OCI-LY7 (cell line): Measurements from ENCODE around the gene SMIM24. TPM values are rescaled to one million over a fixed set of nuclear protein-coding genes. Genes with fewer than 3 reads are reported as not detected.
"Not testable (repeated sequence)": the region's sequence is repeated elsewhere in the genome, so short reads cannot be mapped to it uniquely, and the experiment has no call there.

Experiments
- BruUV-seq: library from RNA; stranded (reverse); fragments of 400-500 nt; replicated peaks from 2 replicates; lab custom pipeline; 2021; lab: Mats Ljungman, UMichigan
- CTCF ChIA-PET: fragments of 300-600 bp; sonication (Branson Sonifier 250); formaldehyde crosslinking; loops from one replicate; lab custom pipeline; 2022; ENCODE audit warnings: antibody characterized with exemption; ENCODE audit not compliant: unreplicated experiment; lab: Charles Lee
- POLR2A ChIA-PET: fragments of 300-600 bp; sonication (Branson Sonifier 250); formaldehyde crosslinking; loops from one replicate; lab custom pipeline; 2022; ENCODE audit warnings: antibody characterized with exemption; lab: Charles Lee
- DNase-seq: peaks from one replicate; pipeline ENCODE4 v3.0.0-alpha.2; 2015; ENCODE audit warnings: low spot score
- H2AFZ ChIP-seq: fragments of 200-600 bp; sonication (generic), shearing (Covaris generic); 2 replicates; pipeline ENCODE4 v1.6.1; 2014; ENCODE audit warnings: mild to moderate bottlenecking, antibody characterized with exemption, low read length, moderate library complexity
- H3K27ac ChIP-seq: fragments of 200-600 bp; sonication (generic); 2 replicates; pipeline ENCODE4 v1.5.1; 2014; ENCODE audit warnings: mixed run types, low read depth, mild to moderate bottlenecking, moderate library complexity, low read length, inconsistent platforms; ENCODE audit not compliant: poor library complexity, severe bottlenecking
- H3K36me3 ChIP-seq: fragments of 200-600 bp; sonication (generic); 2 replicates; pipeline ENCODE4 v1.6.1; 2014; ENCODE audit warnings: mild to moderate bottlenecking, antibody characterized with exemption, low read length, moderate library complexity, mixed read lengths; ENCODE audit not compliant: insufficient read depth
- H3K4me1 ChIP-seq: fragments of 200-600 bp; sonication (generic); 2 replicates; pipeline ENCODE4 v1.5.1; 2014; ENCODE audit warnings: mild to moderate bottlenecking, low read length; ENCODE audit not compliant: insufficient read depth, poor library complexity, severe bottlenecking
- H3K4me2 ChIP-seq: fragments of 200-600 bp; sonication (generic); 2 replicates; pipeline ENCODE4 v1.6.1; 2014; ENCODE audit warnings: mild to moderate bottlenecking, low read length
- H3K4me3 ChIP-seq: fragments of 200-600 bp; sonication (generic); 2 replicates; pipeline ENCODE4 v1.5.1; 2014; ENCODE audit warnings: mild to moderate bottlenecking, low read depth, low read length; ENCODE audit not compliant: poor library complexity, severe bottlenecking
- H3K79me2 ChIP-seq: fragments of 200-600 bp; sonication (generic); 2 replicates; pipeline ENCODE4 v1.6.1; 2016; ENCODE audit warnings: low read depth, mild to moderate bottlenecking, low read length, moderate library complexity, mixed read lengths; ENCODE audit not compliant: insufficient read depth
- H3K9me2 ChIP-seq: fragments of 200-600 bp; sonication (generic); 2 replicates; pipeline ENCODE4 v1.6.1; 2016; ENCODE audit warnings: mild to moderate bottlenecking, low read length, mixed read lengths; ENCODE audit not compliant: insufficient read depth
- H3K9me3 ChIP-seq: fragments of 200-600 bp; sonication (generic); 2 replicates; pipeline ENCODE4 v1.6.1; 2014; ENCODE audit warnings: mild to moderate bottlenecking, mixed run types, low read length, mixed read lengths
- H4K20me1 ChIP-seq: fragments of 200-600 bp; sonication (generic); 2 replicates; pipeline ENCODE4 v1.6.1; 2014; ENCODE audit warnings: mild to moderate bottlenecking, antibody characterized with exemption, low read length, moderate library complexity, mixed read lengths; ENCODE audit not compliant: insufficient read depth
- EZH2phosphoT487 ChIP-seq: fragments of 200-600 bp; sonication (generic); IDR thresholded peaks from 2 replicates; pipeline ENCODE4 v1.6.1; 2018; ENCODE audit warnings: low read depth, borderline replicate concordance, mild to moderate bottlenecking, mixed run types, antibody characterized with exemption, low read length, moderate library complexity, mixed read lengths
- intact Hi-C: fragments of 100-400 bp; cut with micrococcal nuclease; formaldehyde crosslinking; loops from one replicate; pipeline ENCODE4 v1.10.0; 2022; ENCODE audit not compliant: unreplicated experiment
- total RNA-seq, 2 experiments: library from RNA; depleted of rRNA in 1 of 2; stranded (reverse); fragments of >200 nt in 1 of 2; shearing (Covaris generic) in 1 of 2; gene quantifications; 2 replicates each; pipeline ENCODE4 v1.2.3, GENCODE V29; 2014 to 2022
- TF ChIP-seq, protein P1 (sequence below): fragments of 200-600 bp; sonication (generic); conservative IDR thresholded peaks from 2 replicates; pipeline ENCODE4 v1.5.1; 2014; ENCODE audit warnings: mild to moderate bottlenecking, antibody characterized with exemption, low read length, moderate library complexity, mixed read lengths

The SMIM24 gene
- total RNA-seq, 2 experiments from 2014 or later: 6.8 to 9.9 TPM

DNA sequence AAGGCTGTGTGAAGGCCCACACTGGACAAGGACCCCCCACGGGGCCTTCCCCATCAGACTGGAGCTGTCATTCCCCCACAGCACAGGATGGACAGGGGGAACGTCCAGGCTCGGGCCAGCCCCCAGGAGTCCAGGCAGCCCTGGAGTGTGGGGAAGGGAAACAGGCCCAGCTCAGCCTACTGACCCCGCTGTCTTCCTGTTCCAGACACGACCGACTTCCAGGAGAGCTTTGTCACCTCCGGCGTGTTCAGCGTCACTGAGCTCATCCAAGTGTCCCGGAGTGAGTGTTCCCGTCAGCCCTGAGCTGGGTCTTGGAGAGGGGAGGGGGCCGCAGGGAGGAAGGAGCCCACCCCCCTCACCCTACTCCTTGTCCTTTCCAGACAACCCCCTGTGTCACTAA is 47.0 kb downstream of the SMIM24 start:
- TF ChIP-seq, protein P1, sequence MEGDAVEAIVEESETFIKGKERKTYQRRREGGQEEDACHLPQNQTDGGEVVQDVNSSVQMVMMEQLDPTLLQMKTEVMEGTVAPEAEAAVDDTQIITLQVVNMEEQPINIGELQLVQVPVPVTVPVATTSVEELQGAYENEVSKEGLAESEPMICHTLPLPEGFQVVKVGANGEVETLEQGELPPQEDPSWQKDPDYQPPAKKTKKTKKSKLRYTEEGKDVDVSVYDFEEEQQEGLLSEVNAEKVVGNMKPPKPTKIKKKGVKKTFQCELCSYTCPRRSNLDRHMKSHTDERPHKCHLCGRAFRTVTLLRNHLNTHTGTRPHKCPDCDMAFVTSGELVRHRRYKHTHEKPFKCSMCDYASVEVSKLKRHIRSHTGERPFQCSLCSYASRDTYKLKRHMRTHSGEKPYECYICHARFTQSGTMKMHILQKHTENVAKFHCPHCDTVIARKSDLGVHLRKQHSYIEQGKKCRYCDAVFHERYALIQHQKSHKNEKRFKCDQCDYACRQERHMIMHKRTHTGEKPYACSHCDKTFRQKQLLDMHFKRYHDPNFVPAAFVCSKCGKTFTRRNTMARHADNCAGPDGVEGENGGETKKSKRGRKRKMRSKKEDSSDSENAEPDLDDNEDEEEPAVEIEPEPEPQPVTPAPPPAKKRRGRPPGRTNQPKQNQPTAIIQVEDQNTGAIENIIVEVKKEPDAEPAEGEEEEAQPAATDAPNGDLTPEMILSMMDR: no peak
- TF ChIP-seq EZH2phosphoT487: no peak
- no peaks in the 10 kb centered on the region for H3K36me3 ChIP-seq
- no peak overlapping the region for H3K27ac ChIP-seq
- no peaks in the 10 kb centered on the region for H3K79me2 ChIP-seq
- H4K20me1 ChIP-seq: no peaks in the 10 kb centered on the region
- no peak overlapping the region for H2AFZ ChIP-seq
- intact Hi-C loops: loop anchor here (5.0 kb wide), 1 partner anchor 126 kb away; no protein-coding TSS in a partner anchor
- H3K4me3 ChIP-seq: no peak overlapping the region
- POLR2A ChIA-PET: no interaction called here
- no peaks in the 10 kb centered on the region for H3K9me3 ChIP-seq
- peaks cover 6% of the 10 kb centered on the region for H3K4me1 ChIP-seq
- no peaks in the 10 kb centered on the region for H3K9me2 ChIP-seq
- BruUV-seq: no TSS peak
- no peak for DNase-seq
- H3K4me2 ChIP-seq: no peak overlapping the region
- CTCF ChIA-PET: no interaction called here

DNA sequence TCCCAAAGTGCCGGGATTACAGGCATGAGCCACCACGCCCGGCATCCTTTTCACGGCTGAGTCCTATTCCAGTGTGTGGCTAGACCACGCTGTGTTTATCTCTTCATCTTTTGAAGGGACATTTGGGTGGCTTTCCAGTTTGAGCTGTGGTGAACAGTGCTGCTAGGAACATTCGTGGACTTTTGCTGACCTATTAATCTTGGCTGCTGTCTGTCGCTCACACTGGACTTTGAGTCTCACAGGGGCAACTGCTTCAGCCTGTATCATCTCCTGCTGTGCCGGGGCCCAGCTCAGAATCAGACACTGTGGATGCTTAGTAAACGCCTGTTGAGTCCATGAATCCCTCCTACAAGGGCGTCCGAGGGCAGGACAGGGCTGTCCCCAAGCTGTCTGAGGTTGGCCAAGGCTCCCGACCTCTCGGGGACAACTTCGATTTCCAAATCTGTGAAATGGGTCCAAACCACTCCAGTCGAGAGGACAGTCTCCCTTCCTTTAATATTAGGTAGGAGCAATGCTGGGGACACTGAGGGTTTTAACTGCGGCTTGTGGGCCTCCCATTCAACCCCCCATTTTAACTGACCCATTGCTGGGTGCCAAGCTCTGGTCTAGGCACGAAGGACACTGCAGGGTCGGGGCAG is 48.4 kb downstream of the SMIM24 start:
- Histone ChIP-seq H3K9me2 (no peaks in the 10 kb centered on the region), H3K9me3 (no peaks in the 10 kb centered on the region), H3K27ac (no peak overlapping the region), H2AFZ (no peak overlapping the region), H3K79me2 (no peaks in the 10 kb centered on the region), H3K4me3 (no peak overlapping the region), H3K4me1 (peaks cover 6% of the 10 kb centered on the region), H3K4me2 (no peak overlapping the region), H4K20me1 (no peaks in the 10 kb centered on the region), H3K36me3 (no peaks in the 10 kb centered on the region)
- ChIA-PET POLR2A (no interaction called here), CTCF (no interaction called here)
- intact Hi-C loops: loop anchor here (5.0 kb wide), 1 partner anchor 125 kb away; no protein-coding TSS in a partner anchor
- no peak for TF ChIP-seq EZH2phosphoT487
- BruUV-seq: no TSS peak
- DNase-seq: no peak

DNA sequence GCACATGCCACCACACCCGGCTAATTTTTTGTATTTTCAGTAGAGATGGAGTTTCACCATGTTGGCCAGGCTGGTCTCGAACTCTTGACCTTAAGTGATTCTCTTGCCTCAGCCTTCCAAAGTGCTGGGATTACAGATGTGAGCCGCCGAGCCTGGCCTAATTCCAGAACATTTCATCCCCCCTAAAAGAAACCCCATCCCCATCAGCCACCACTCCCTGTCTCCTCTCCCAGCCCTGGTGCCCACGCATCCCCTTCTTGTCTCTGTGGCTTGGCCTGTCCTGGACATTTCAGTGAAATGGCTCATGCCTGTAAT is 50.0 kb downstream of the SMIM24 start:
- BruUV-seq, H3K4me2 ChIP-seq, H3K4me1 ChIP-seq, H3K9me3 ChIP-seq, H3K9me2 ChIP-seq, H3K4me3 ChIP-seq, H3K27ac ChIP-seq, POLR2A ChIA-PET, H4K20me1 ChIP-seq, H3K36me3 ChIP-seq, DNase-seq, H2AFZ ChIP-seq, H3K79me2 ChIP-seq: not testable (repeated sequence)
- intact Hi-C loops: loop anchor here (5.0 kb wide), 1 partner anchor 123 kb away; no protein-coding TSS in a partner anchor
- CTCF ChIA-PET: interaction anchor here (0.6 kb wide), 1 partner anchor 13 kb away, joined by 3 read pairs; no protein-coding TSS in a partner anchor
